Measurements from ENCODE around the gene C1QTNF4.

Gene C1QTNF4

GRCh38 chr11:47592251-47592650, 2.0 kb downstream of the C1QTNF4 start:
- no peak for DNase-seq

DNA sequence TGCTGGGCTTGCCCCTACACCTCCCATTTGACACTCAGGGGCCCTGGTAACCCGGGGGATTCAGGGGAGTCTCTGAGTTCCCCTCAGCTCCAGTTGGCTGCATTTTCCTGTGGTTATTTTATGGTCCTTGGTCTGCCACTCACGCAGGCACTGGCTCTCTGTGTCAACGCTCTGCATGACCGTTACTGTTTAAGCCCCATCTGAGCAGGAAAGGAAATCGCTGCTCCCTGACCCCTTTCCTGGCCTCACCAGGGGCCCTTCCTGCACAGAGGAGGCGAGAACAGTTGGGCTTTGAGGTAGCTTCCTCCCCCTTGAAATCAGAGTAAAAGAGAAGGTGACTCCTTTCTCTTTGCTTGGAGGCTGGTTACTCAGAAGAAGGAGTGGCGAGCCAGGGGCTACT, 2.4 kb downstream of the C1QTNF4 start:
- DNase-seq: no peak

DNA sequence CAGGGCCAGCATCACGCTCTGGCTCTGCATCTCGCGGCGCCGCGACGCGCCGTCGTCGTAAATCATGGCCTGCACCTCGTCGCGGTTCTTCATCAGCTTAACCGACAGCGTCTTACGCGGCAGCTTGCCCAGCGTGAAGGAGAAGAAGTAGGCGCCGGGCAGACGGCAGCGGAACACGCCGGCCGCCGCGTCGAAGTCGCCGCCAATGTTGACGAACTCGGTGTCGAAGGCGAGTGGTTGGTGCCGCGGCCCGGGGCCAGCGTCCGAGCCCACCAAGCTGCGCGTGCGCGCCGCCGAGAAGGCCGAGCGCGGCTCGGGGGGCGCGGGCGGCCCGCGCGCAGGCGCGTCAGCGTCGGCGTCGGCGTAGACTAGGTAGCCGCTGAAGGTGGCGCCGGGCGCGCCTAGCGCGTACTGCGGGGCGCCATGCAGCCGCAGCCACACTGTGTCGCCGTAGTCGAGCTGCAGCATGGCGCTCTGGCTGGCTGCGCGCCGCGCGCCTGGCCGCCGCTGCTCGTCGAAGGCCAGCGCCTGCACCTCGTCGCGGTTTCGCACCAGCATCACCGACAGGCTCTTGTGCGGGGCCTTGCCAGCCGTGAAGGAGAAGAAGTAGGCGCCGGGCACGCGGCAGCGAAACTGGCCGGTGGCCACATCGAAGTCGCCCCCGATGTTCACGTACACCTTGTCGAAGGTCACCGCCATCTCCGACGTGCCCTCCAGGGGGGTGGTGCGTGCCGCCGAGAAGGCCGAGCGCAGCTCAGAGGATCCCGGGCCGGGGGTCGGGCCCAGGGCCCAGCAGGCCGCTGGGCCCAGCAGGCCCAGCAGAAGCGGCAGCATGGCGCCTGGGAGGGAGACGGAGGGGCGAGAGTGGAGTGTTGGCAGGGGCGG, 4.0 kb downstream of the C1QTNF4 start:
- DNase-seq: no peak

DNA sequence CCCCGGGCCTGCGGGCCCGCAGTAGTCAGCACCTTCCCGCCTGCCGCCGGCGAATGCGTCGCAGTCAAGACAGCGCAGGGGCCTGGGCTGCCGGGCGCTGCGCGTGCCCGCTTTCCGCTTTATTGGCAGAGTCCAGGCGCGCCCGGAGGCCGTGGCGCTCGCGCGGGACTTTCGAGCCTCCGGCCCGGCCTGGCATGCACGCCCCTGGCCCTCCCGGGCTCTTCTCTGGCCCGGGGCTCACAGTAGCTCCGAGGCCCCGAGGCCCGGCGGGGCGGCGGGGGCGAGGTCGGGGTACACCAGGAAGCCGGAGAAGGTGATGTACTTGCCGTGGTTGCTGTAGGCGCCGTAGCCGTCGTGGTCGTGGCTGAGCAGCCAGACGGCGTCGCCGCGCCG, 4.6 kb downstream of the C1QTNF4 start:
- DNase-seq: no peak

- DNase-seq: no peak
Measured at GRCh38 chr11:47589118-47589517, 5.1 kb downstream of the C1QTNF4 start.

DNA sequence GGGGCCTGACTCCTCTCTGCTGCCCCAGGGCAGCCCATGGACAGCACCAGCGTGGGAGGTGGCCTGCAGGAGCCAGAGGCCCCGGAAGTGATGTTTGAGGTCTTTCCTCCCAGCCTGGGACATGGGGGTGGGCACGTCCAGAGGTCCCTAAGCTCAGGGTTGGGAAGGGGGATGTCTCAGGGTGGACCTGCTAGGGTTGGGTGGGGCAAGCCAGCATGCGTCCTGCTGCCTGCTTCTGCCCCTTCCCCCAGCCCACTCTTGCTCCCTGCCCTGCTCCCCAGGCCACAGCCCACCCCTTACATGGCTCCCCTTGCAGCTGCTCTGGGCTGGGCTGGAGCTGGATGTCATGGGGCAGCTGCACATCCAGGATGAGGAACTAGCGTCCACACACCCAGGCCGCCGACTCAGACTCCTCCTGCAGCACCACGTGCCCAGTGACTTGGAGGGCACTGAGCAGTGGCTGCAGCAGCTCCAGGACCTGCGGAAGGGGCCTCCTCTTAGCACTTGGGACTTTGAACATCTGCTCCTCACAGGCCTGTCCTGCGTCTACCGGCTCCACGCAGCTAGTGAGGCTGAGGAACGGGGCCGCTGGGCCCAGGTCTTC, 6.4 kb downstream of the C1QTNF4 start:
- no peak for DNase-seq

- DNase-seq: no peak
Measured at GRCh38 chr11:47587039-47587716, 7.0 kb downstream of the C1QTNF4 start.

DNA sequence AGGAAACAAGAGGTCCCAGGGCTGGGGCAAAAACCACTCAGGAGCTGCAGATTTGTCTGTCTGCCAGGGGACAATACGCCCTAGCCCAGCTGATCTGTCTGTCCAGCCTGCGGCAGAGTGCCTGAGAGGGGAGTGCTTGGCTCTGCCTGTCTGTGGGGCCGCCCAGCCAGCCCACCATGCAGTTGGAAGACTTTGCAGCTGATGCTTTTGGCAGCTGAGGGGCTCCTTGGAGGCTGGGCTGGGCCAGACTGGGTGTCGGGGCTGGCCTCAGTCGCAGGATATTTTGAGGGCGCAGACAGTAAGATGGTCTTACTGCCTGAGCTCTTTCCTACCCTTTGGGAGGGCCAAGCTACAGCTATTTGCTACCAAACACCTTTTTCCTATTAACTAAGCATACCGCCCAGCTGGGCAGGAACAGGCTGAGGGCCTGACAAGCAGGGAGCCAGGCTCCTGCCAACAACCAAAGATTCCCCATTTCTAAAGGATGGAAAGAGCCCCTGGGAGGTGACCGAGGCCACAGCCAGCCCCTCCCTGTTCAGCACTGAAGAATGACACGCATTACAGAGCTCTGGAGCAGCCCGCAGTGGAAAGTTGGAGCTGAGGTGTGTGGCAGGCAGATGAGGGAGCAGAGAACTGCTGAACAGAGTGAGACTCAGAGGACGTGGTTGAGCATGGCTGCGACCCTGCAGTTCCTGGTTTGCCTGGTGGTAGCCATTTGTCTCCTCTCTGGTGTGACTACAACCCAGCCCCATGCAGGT, 7.9 kb downstream of the C1QTNF4 start, which contains the start of gene FAM180B:
TSS of gene FAM180B (plus strand) at position 581 of the 758 bp plus-strand sequence. CDS start at position 672, 91 bp downstream.
- no peak for DNase-seq

GRCh38 chr11:47583844-47584243, 10.4 kb downstream of the C1QTNF4 start:
- DNase-seq: no peak

GRCh38 chr11:47578524-47579494, 15.4 kb downstream of the C1QTNF4 start, which contains the start of the genes KBTBD4 and NDUFS3:
Gene KBTBD4, minus strand, starts transcription at chr11:47578970. Its CDS starts 19 bp downstream, at chr11:47578951.
Gene NDUFS3, plus strand, starts transcription at chr11:47579074. Its CDS starts 18 bp downstream, at chr11:47579092.
- DNase-seq: peak; percentile 95

- DNase-seq: no peak
Measured at GRCh38 chr11:47577460-47578041, 16.7 kb downstream of the C1QTNF4 start.

DNA sequence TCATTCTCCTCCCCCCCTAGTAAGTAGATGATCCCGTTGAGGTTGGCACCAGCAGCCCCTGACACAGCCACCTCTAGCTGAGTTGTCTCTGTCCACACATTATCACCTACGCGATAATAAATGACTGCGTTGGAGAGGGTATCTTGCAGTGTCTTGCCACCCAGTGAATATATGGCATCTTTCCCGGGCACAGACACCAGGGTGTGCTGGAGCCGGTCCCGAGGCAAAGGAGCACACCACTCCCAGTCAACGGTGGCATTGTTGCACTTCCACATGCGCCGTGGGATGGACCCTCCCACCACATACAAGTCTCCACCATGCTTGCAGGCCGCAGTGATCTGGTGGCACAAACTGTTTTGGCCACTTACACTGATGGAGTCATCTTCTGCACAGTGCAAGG, 20.9 kb downstream of the C1QTNF4 start:
- DNase-seq: no peak

DNA sequence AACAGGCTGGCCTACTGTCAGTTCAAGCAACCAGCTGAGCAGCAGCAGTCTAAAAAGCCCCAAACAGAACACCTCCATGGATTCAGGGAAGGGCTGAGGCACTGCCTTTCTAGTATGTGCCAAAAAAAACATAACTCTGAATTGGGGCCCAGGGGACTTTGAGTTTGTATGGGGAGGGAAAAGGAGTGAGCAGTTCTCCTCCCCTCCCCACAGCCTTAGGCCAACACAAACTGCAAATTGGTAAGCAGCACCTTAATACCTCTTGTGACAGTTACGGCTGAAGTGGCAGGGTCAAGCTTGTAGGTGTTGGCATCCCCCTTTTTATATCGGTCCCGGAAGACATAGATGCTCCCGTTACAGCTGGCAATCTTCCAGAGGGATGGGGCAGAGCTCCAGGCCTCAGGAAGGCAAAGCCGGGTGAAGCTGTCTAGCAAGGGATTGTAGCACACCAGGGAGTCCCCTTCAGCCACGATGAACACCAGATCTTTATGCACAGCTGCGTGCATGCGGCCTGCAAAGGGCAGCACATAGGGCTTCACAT, 21.4 kb downstream of the C1QTNF4 start:
- DNase-seq: no peak

GRCh38 chr11:47571895-47572294, 22.3 kb downstream of the C1QTNF4 start:
- DNase-seq: no peak

DNA sequence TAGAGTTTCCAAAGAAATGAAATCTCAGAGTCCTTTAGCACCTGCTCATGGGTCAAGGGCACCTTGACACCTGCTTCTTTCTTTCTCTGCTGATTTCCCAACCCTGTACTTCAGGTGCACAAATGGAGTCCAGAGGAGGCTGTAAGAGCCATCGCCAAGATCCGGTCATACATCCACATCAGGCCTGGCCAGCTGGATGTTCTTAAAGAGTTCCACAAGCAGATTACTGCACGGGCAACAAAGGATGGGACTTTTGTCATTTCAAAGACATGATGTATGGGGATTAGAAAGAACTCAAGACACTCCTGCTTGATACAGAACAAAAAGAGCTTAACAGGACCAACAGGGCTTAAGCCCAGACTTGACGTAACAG, 22.9 kb downstream of the C1QTNF4 start:
- no peak for DNase-seq

GRCh38 chr11:47570651-47571356, 23.4 kb downstream of the C1QTNF4 start:
- DNase-seq: no peak

DNA sequence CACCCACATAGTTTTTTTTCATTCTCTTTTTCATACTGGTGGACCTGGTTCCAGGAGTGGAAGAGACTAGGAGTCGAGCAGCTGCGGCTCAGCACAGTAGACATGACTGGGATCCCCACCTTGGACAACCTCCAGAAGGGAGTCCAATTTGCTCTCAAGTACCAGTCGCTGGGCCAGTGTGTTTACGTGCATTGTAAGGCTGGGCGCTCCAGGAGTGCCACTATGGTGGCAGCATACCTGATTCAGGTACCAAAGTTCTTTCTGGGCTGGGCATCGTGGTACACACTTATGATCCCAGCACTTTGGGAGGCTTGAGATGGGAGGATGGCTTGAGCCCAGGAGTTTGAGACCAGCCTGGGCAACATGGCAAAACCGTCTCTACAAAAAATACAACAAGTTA, 24.6 kb downstream of the C1QTNF4 start:
- DNase-seq: no peak

GRCh38 chr11:47566149-47566698, 28.0 kb downstream of the C1QTNF4 start:
- no peak for DNase-seq

DNA sequence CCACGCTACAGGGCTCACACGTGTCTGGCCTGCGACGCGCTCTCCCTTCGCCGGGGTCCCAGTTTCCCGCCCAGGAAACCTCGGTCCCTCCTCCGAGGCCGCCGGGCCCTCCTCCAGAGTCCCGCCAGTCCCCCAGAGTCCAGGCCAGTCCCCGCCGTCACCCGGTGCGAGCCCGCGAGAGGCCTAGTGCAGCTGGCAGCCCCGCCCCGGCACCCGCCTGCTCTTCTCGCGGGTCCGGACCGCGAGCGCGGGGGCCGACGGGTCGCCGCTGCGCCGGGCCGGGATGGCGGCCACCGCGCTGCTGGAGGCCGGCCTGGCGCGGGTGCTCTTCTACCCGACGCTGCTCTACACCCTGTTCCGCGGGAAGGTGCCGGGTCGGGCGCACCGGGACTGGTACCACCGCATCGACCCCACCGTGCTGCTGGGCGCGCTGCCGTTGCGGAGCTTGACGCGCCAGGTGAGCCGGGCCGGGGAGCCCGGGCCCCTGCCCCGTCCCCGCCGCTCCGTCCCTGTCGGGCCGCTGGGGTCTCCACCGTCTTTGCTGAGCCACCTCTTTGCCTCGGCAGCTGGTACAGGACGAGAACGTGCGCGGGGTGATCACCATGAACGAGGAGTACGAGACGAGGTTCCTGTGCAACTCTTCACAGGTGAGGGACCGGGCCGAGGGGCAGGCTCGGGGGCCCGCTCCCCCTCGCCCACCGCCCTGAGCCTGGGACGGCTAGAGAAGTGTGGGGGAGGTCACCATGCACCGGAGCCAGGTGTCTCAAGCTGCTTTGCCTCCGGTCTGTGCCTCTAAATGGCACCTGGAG, 28.7 kb downstream of the C1QTNF4 start, which contains the start of gene PTPMT1:
TSS of gene PTPMT1 (plus strand) at position 260 of the 809 bp plus-strand sequence. CDS start at position 284, 24 bp downstream.
- peak; percentile 70 for DNase-seq
